Body of pancreas (tissue), 4 donors: ENCODE results near the gene KCNMB2.

Source experiments
- CTCF ChIP-seq, 7 experiments: fragments of 450-650 bp in 4 of 7; fragments of 200-600 bp in 3 of 7; sonication (generic) in 3 of 7; IDR thresholded peaks; one replicate each; pipeline ENCODE4 v1.5.1; 2016 to 2019; ENCODE audit warnings: antibody characterized with exemption in 7 of 7
- POLR2A ChIP-seq, 3 donors: fragments of 450-650 bp; IDR thresholded peaks; one replicate each; pipeline ENCODE4 v1.6.1; 2016; ENCODE audit warnings: antibody characterized with exemption in 3 of 3, mild to moderate bottlenecking in 2 of 3

- TF ChIP-seq CTCF (IDR thresholded peaks at IDR 0.05) (no peak), POLR2A (IDR thresholded peaks at IDR 0.05) (no peak)
Observed at GRCh38 chr3:178850450-178851190, 314.4 kb downstream of the KCNMB2 start.
